ENCODE results near the gene CLGN.

Gene CLGN

DNA sequence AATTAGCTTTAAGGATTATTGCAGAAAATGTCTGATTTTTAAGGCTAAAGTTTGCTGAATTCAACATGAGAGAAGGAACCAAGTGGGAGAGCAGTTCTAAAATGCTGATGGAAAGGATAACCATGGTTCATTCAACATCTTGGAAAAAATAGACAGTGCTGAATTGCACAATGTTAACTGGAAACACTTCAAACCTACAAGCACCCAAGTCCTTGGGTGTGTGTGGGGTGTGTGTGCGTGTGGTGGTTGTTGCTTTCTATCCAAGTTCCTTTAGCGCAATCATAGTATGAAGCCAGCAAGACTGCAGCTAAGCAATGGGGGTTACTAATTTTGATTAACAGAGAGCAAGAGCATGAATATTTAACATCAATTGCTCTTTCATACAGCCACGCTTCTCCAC is 83.3 kb downstream of the CLGN start:
- Histone ChIP-seq H3K27me3 (ENCODE audit: low read length) (no peaks in the 10 kb centered on the region), H3K4me3 (ENCODE audit: insufficient read depth, low read length, poor library complexity, severe bottlenecking) (no peak overlapping the region), H3K9me2 (replicated peaks; ENCODE audit: insufficient read depth, low read length) (no peaks in the 10 kb centered on the region), H3K9ac (ENCODE audit: low read length) (no peak overlapping the region), H3K27ac (ENCODE audit: low read depth, low read length) (no peak overlapping the region), H4K20me1 (ENCODE audit: low read depth, low read length) (no peaks in the 10 kb centered on the region), H3K79me2 (ENCODE audit: insufficient read depth, low read length) (no peaks in the 10 kb centered on the region), H3K36me3 (ENCODE audit: low read length) (no peaks in the 10 kb centered on the region), H3F3A (ENCODE audit: insufficient read depth) (no peaks in the 10 kb centered on the region), H3K4me2 (ENCODE audit: low read depth, low read length, poor library complexity, severe bottlenecking) (no peak overlapping the region), H3K9me3 (ENCODE audit: insufficient read depth, low read length) (no peaks in the 10 kb centered on the region), H2AFZ (ENCODE audit: low read depth, low read length, severe bottlenecking) (no peak overlapping the region)
- TF ChIP-seq EZH2phosphoT487 (conservative IDR thresholded peaks at IDR 0.05; ENCODE audit: low read length), result no peak
- TF ChIP-seq, protein P1, sequence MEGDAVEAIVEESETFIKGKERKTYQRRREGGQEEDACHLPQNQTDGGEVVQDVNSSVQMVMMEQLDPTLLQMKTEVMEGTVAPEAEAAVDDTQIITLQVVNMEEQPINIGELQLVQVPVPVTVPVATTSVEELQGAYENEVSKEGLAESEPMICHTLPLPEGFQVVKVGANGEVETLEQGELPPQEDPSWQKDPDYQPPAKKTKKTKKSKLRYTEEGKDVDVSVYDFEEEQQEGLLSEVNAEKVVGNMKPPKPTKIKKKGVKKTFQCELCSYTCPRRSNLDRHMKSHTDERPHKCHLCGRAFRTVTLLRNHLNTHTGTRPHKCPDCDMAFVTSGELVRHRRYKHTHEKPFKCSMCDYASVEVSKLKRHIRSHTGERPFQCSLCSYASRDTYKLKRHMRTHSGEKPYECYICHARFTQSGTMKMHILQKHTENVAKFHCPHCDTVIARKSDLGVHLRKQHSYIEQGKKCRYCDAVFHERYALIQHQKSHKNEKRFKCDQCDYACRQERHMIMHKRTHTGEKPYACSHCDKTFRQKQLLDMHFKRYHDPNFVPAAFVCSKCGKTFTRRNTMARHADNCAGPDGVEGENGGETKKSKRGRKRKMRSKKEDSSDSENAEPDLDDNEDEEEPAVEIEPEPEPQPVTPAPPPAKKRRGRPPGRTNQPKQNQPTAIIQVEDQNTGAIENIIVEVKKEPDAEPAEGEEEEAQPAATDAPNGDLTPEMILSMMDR (IDR thresholded peaks at IDR 0.05; ENCODE audit: insufficient read depth, low read length, poor library complexity, severe bottlenecking), result no peak

DNA sequence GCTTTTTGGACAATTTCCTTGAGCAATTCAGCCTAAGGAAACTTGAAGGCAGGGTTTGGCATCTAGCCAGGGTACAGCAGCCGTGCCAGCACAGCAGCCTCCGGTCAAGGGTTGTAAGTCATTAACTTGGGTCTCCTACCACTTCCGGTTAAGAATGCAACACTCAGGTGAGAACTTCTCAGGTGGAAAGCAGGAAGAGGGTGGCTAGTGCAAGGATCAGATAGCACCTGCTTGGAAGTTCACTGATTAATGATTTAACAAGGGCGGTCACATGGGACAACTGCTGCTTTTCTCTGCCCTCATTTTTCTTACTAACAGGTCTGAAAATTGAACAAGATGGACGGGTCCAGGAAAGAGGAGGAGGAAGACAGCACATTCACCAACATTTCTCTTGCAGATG is 84.1 kb downstream of the CLGN start:
- Histone ChIP-seq H4K20me1 (ENCODE audit: low read depth, low read length) (no peaks in the 10 kb centered on the region), H3K79me2 (ENCODE audit: insufficient read depth, low read length) (no peaks in the 10 kb centered on the region), H3K9ac (ENCODE audit: low read length) (no peak overlapping the region), H3K4me2 (ENCODE audit: low read depth, low read length, poor library complexity, severe bottlenecking) (no peak overlapping the region), H3K27me3 (ENCODE audit: low read length) (no peaks in the 10 kb centered on the region), H3K27ac (ENCODE audit: low read depth, low read length) (no peak overlapping the region), H3K4me3 (ENCODE audit: insufficient read depth, low read length, poor library complexity, severe bottlenecking) (no peak overlapping the region), H3K9me2 (replicated peaks; ENCODE audit: insufficient read depth, low read length) (no peaks in the 10 kb centered on the region), H2AFZ (ENCODE audit: low read depth, low read length, severe bottlenecking) (no peak overlapping the region), H3F3A (ENCODE audit: insufficient read depth) (no peaks in the 10 kb centered on the region), H3K9me3 (ENCODE audit: insufficient read depth, low read length) (no peaks in the 10 kb centered on the region), H3K36me3 (ENCODE audit: low read length) (no peaks in the 10 kb centered on the region)
- TF ChIP-seq EZH2phosphoT487 (conservative IDR thresholded peaks at IDR 0.05; ENCODE audit: low read length), result no peak
- TF ChIP-seq, protein P1 (IDR thresholded peaks at IDR 0.05; ENCODE audit: insufficient read depth, low read length, poor library complexity, severe bottlenecking), result no peak

DNA sequence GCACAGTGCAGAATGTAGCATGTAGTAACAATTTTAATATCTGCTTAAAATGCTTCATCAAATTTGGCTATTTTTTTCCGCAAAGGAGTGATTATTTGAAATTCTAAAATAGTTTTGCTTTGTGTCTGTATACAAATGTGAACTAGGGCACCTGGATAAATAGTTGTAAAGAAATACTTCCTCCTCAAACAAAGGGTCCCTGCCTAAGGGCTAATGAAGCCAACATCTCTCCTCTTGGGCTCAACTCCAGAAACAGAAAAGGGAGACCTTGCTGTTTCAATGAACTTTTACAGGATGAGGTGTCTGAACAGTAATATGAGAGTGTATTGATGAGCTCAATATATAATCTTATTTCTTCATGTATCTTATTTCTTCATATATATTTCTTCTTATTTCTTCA is 84.8 kb downstream of the CLGN start:
- Histone ChIP-seq H3K4me3 (ENCODE audit: insufficient read depth, low read length, poor library complexity, severe bottlenecking) (no peak overlapping the region), H4K20me1 (ENCODE audit: low read depth, low read length) (no peaks in the 10 kb centered on the region), H3K9ac (ENCODE audit: low read length) (no peak overlapping the region), H3K4me2 (ENCODE audit: low read depth, low read length, poor library complexity, severe bottlenecking) (no peak overlapping the region), H3K27ac (ENCODE audit: low read depth, low read length) (no peak overlapping the region), H3F3A (ENCODE audit: insufficient read depth) (no peaks in the 10 kb centered on the region), H3K79me2 (ENCODE audit: insufficient read depth, low read length) (no peaks in the 10 kb centered on the region), H3K9me2 (replicated peaks; ENCODE audit: insufficient read depth, low read length) (no peaks in the 10 kb centered on the region), H3K9me3 (ENCODE audit: insufficient read depth, low read length) (no peaks in the 10 kb centered on the region), H3K36me3 (ENCODE audit: low read length) (no peaks in the 10 kb centered on the region), H3K27me3 (ENCODE audit: low read length) (no peaks in the 10 kb centered on the region), H2AFZ (ENCODE audit: low read depth, low read length, severe bottlenecking) (no peak overlapping the region)
- TF ChIP-seq EZH2phosphoT487 (conservative IDR thresholded peaks at IDR 0.05; ENCODE audit: low read length), result no peak
- TF ChIP-seq, protein P1 (IDR thresholded peaks at IDR 0.05; ENCODE audit: insufficient read depth, low read length, poor library complexity, severe bottlenecking), result no peak

Data from SU-DHL-6 (cell line).